ENCODE data around the gene CD83.
"Not testable (repeated sequence)": the region's sequence is repeated elsewhere in the genome, so short reads cannot be mapped to it uniquely, and the experiment has no call there.

The CD83 gene

GRCh38 chr6:14149053-14149738 is 31.6 kb downstream of the CD83 start:
- DNase-seq (ENCODE audit: low spot score): no peak

- no peak for DNase-seq (ENCODE audit: low spot score)
These were observed 32.2 kb downstream of the CD83 start for GRCh38 chr6:14149739-14150130.

GRCh38 chr6:14151300-14151699 is 33.7 kb downstream of the CD83 start:
- DNase-seq (ENCODE audit: low spot score): not testable (repeated sequence)

- no peak for DNase-seq (ENCODE audit: low spot score)
These were observed 34.2 kb downstream of the CD83 start for GRCh38 chr6:14151773-14152172.

GRCh38 chr6:14153228-14153627 is 35.7 kb downstream of the CD83 start:
- no peak for DNase-seq (ENCODE audit: low spot score)

GRCh38 chr6:14159090-14159489 is 41.5 kb downstream of the CD83 start:
- DNase-seq (ENCODE audit: low spot score): no peak

- DNase-seq (ENCODE audit: low spot score): no peak
These were observed 45.3 kb downstream of the CD83 start for GRCh38 chr6:14162826-14163225.

GRCh38 chr6:14165091-14165490 is 47.5 kb downstream of the CD83 start:
- no peak for DNase-seq (ENCODE audit: low spot score)

- DNase-seq (ENCODE audit: low spot score): no peak
These were observed 49.3 kb downstream of the CD83 start for GRCh38 chr6:14166839-14167238.

- DNase-seq (ENCODE audit: low spot score): no peak
These were observed 52.6 kb downstream of the CD83 start for GRCh38 chr6:14170128-14170527.

- DNase-seq (ENCODE audit: low spot score): no peak
These were observed 55.0 kb downstream of the CD83 start for GRCh38 chr6:14172562-14172961.

GRCh38 chr6:14174226-14174625 is 56.7 kb downstream of the CD83 start:
- DNase-seq (ENCODE audit: low spot score): no peak

GRCh38 chr6:14174996-14175395 is 57.4 kb downstream of the CD83 start:
- no peak for DNase-seq (ENCODE audit: low spot score)

- no peak for DNase-seq (ENCODE audit: low spot score)
These were observed 58.9 kb downstream of the CD83 start for GRCh38 chr6:14176429-14176828.

- DNase-seq (ENCODE audit: low spot score): no peak
These were observed 60.0 kb downstream of the CD83 start for GRCh38 chr6:14177413-14178082.

- no peak for DNase-seq (ENCODE audit: low spot score)
These were observed 60.5 kb downstream of the CD83 start for GRCh38 chr6:14178083-14178445.

GRCh38 chr6:14180609-14181008 is 63.0 kb downstream of the CD83 start:
- DNase-seq (ENCODE audit: low spot score): no peak

- no peak for DNase-seq (ENCODE audit: low spot score)
These were observed 65.3 kb downstream of the CD83 start for GRCh38 chr6:14182916-14183315.
